ENCODE measurements around the gene APOBEC4.

DNA sequence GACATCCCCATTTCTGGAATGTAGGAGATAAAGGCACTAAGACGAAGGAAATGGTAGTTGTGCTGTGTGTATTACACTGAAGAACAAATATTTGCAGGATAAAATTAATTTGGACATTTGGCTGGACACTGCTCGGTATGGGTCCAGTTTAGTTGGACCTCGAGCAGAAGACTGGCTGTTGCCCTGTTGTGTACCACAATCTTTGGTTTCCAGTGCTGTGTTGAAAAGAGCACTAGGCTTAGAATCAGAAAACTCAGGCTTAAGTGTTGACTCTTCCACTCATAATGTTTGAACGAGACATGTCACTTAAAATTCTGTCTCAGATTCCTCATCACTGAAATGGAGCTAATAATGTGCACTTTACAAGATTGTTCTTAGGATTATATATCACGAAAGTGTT lies 16.3 kb downstream of the APOBEC4 start:
- TF ChIP-seq CEBPB (IDR thresholded peaks at IDR 0.05; ENCODE audit: low read depth), result no peak
- TF ChIP-seq, protein P1, sequence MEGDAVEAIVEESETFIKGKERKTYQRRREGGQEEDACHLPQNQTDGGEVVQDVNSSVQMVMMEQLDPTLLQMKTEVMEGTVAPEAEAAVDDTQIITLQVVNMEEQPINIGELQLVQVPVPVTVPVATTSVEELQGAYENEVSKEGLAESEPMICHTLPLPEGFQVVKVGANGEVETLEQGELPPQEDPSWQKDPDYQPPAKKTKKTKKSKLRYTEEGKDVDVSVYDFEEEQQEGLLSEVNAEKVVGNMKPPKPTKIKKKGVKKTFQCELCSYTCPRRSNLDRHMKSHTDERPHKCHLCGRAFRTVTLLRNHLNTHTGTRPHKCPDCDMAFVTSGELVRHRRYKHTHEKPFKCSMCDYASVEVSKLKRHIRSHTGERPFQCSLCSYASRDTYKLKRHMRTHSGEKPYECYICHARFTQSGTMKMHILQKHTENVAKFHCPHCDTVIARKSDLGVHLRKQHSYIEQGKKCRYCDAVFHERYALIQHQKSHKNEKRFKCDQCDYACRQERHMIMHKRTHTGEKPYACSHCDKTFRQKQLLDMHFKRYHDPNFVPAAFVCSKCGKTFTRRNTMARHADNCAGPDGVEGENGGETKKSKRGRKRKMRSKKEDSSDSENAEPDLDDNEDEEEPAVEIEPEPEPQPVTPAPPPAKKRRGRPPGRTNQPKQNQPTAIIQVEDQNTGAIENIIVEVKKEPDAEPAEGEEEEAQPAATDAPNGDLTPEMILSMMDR (IDR thresholded peaks at IDR 0.05 in 2 of 3, conservative IDR thresholded peaks at IDR 0.05 in 1 of 3; ENCODE audit: borderline replicate concordance in 1 of 3, insufficient read depth in 1 of 3, low read depth in 2 of 3, low read length in 2 of 3), result no peak
- no peak for TF ChIP-seq POLR2AphosphoS5 (IDR thresholded peaks at IDR 0.05; ENCODE audit: low read depth, low read length)
- TF ChIP-seq, protein P2, sequence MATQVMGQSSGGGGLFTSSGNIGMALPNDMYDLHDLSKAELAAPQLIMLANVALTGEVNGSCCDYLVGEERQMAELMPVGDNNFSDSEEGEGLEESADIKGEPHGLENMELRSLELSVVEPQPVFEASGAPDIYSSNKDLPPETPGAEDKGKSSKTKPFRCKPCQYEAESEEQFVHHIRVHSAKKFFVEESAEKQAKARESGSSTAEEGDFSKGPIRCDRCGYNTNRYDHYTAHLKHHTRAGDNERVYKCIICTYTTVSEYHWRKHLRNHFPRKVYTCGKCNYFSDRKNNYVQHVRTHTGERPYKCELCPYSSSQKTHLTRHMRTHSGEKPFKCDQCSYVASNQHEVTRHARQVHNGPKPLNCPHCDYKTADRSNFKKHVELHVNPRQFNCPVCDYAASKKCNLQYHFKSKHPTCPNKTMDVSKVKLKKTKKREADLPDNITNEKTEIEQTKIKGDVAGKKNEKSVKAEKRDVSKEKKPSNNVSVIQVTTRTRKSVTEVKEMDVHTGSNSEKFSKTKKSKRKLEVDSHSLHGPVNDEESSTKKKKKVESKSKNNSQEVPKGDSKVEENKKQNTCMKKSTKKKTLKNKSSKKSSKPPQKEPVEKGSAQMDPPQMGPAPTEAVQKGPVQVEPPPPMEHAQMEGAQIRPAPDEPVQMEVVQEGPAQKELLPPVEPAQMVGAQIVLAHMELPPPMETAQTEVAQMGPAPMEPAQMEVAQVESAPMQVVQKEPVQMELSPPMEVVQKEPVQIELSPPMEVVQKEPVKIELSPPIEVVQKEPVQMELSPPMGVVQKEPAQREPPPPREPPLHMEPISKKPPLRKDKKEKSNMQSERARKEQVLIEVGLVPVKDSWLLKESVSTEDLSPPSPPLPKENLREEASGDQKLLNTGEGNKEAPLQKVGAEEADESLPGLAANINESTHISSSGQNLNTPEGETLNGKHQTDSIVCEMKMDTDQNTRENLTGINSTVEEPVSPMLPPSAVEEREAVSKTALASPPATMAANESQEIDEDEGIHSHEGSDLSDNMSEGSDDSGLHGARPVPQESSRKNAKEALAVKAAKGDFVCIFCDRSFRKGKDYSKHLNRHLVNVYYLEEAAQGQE (IDR thresholded peaks at IDR 0.05; ENCODE audit: low read depth), result no peak
- TF ChIP-seq, protein P3, sequence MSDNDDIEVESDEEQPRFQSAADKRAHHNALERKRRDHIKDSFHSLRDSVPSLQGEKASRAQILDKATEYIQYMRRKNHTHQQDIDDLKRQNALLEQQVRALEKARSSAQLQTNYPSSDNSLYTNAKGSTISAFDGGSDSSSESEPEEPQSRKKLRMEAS (IDR thresholded peaks at IDR 0.05), result no peak
- TF ChIP-seq, protein P4, sequence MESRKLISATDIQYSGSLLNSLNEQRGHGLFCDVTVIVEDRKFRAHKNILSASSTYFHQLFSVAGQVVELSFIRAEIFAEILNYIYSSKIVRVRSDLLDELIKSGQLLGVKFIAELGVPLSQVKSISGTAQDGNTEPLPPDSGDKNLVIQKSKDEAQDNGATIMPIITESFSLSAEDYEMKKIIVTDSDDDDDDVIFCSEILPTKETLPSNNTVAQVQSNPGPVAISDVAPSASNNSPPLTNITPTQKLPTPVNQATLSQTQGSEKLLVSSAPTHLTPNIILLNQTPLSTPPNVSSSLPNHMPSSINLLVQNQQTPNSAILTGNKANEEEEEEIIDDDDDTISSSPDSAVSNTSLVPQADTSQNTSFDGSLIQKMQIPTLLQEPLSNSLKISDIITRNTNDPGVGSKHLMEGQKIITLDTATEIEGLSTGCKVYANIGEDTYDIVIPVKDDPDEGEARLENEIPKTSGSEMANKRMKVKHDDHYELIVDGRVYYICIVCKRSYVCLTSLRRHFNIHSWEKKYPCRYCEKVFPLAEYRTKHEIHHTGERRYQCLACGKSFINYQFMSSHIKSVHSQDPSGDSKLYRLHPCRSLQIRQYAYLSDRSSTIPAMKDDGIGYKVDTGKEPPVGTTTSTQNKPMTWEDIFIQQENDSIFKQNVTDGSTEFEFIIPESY (IDR thresholded peaks at IDR 0.05; ENCODE audit: extremely low read depth, insufficient replicate concordance, low read length), result no peak
- no peak for TF ChIP-seq YY1 (IDR thresholded peaks at IDR 0.05; ENCODE audit: extremely low read depth, insufficient replicate concordance, low read depth, low read length)
- TF ChIP-seq EZH2phosphoT487 (IDR thresholded peaks at IDR 0.05; ENCODE audit: borderline replicate concordance), result no peak
